GM18499 (cell line): ENCODE measurements around the gene CNIH3.

Experiments
- ATAC-seq: cut with Tn5 transposase; IDR thresholded peaks from one replicate; pipeline ENCODE4 v1.9.1; 2021; ENCODE audit warnings: moderate number of reproducible peaks; ENCODE audit not compliant: insufficient read depth, unreplicated experiment

CNIH3 gene

GRCh38 chr1:224639426-224639975 is 23.4 kb downstream of the CNIH3 start:
- no peak for ATAC-seq

GRCh38 chr1:224640018-224640417 is 23.9 kb downstream of the CNIH3 start:
- ATAC-seq, result no peak

DNA sequence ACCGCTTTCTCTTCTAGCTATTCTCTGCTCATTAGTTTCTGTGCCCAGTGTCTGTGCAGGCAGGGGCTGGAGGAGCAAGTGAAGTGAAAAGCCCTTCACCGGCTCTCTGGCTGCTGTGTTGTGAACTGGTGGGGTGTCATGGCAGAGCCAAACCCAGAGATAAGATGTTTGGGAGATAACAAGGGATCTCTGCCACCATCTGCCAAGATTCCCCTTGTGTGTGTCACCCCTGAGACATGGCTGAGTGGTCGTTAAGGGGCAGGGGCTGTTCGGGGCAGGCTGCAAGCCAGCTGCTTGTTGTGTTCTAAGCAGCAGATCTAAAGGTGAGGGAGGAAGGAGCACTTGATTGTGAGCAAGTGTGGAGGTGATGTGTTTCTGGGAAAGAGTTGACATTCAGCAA is 24.5 kb downstream of the CNIH3 start:
- ATAC-seq, result no peak

GRCh38 chr1:224641030-224641429 is 24.9 kb downstream of the CNIH3 start:
- no peak for ATAC-seq

GRCh38 chr1:224643653-224644052 is 27.5 kb downstream of the CNIH3 start:
- no peak for ATAC-seq

GRCh38 chr1:224644553-224645154 is 28.5 kb downstream of the CNIH3 start:
- no peak for ATAC-seq

DNA sequence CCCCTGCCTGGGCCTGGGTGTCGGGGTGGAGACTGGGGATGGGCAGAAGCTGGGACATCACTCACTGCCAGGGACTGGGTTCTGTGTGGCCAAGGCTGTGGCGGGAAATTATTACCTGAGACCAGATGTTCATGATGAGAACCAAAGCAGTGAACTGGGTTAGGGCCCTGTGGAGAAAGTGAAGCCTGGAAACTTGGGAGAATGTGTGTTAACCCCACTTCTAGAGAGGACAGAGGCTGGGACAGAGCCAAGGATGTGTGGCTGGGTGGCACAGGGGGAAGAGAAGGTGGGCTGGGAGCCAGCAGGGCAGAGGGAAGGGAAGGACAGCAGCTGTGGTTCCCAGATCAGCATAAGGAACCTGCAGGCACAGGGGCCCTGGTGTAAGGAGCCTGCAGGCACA is 31.3 kb downstream of the CNIH3 start:
- no peak for ATAC-seq

GRCh38 chr1:224650290-224650689 is 34.2 kb downstream of the CNIH3 start:
- no peak for ATAC-seq

GRCh38 chr1:224651188-224651587 is 35.1 kb downstream of the CNIH3 start:
- ATAC-seq, result no peak

DNA sequence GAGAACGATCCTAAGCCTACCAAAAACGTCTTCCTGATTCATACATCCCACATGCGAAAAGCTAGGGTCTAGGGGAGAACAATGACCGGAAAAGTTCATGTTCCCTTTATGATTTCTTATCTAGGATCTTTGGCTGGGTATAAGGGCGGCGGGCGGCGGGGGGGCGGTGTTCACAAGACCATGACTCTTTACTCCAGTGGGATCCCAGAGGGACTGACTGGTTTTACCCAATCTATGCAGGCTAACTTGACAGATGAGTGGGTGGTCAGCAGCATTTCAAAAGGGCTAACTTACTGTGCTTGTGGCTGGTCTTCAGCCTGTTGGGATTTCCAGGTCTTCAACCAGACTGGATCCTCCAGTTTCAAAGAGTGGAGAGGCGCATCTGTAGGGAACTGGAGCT is 40.3 kb downstream of the CNIH3 start:
- no peak for ATAC-seq

DNA sequence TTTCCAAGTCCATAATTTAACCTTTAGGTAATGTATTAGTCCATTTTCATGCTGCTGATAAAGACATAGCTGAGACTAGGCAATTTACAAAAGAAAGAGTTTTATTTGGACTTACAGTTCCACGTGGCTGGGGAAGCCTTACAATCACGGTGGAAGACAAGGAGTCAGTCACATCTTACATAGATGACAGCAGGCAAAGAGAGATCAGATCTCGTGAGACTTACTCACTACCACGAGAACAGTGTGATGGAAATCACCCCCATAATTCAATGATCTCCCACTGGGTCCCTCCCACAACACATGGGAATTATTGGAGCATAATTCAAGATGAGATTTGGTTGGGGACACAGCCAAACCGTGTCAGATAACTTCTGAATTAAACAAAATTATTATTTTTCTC is 44.0 kb downstream of the CNIH3 start:
- ATAC-seq, result no peak

DNA sequence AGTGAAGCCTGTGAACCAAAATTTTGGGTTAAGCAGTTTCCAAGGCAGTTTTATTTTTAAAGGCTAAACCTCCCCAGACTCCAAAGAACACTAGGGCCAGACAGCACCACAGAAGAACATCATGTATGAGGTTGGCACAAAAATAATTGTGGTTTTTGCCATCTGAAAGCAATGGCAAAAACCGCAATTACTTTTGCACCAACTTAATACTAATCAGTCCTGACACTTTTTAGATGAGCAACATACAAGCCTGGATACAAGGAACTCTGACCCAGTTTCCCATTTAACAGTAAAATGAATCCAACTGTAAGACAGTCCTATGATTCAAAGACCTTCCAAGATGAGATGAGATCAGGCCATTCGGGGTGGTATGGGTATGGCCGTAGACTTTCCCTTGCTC is 46.8 kb downstream of the CNIH3 start:
- no peak for ATAC-seq

DNA sequence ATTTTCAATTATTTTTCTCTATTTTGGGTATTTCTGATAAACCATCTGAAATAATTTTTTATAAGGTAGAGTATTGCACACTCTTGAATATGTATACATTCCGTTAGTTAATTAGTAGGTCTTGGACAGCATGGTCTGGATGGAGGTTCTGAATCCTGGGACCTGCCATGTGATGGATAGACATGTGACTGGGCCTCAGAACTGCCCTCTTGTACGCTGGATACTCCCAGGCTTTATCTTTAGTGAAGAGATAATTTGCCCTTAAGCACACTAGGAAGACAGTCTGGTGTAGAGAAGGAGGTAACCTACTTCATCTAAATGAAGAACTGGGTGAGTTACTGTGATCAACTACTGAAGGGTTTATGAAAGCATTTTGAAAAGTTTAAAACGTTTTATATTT is 48.9 kb downstream of the CNIH3 start:
- ATAC-seq, result no peak

GRCh38 chr1:224666078-224666477 is 50.0 kb downstream of the CNIH3 start:
- no peak for ATAC-seq

DNA sequence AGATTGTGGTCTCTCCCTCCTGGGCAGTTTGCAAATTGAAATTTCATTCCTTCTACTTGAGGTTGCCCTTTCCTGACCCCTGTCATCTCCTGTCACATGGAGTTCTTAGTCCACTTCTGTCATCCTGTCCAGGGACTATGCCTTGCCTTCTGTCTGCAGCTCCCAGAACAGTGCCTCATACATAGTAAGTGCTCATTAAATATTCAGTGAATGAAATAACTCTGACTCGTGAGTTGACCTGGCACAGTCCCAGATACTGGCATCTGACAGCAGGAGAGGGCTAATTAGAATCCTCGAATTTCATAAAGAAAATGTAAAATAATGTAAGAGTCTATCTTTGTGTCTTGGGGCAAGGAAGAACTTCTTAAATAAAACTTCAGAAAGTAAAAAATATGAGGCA is 50.8 kb downstream of the CNIH3 start:
- no peak for ATAC-seq

GRCh38 chr1:224668984-224669383 is 52.9 kb downstream of the CNIH3 start:
- no peak for ATAC-seq

- ATAC-seq, result no peak
Measured at GRCh38 chr1:224669403-224669802, 53.3 kb downstream of the CNIH3 start.

GRCh38 chr1:224670506-224670905 is 54.4 kb downstream of the CNIH3 start:
- no peak for ATAC-seq

- ATAC-seq, result no peak
Measured at GRCh38 chr1:224671076-224671475, 55.0 kb downstream of the CNIH3 start.

GRCh38 chr1:224673141-224673540 is 57.0 kb downstream of the CNIH3 start:
- no peak for ATAC-seq

DNA sequence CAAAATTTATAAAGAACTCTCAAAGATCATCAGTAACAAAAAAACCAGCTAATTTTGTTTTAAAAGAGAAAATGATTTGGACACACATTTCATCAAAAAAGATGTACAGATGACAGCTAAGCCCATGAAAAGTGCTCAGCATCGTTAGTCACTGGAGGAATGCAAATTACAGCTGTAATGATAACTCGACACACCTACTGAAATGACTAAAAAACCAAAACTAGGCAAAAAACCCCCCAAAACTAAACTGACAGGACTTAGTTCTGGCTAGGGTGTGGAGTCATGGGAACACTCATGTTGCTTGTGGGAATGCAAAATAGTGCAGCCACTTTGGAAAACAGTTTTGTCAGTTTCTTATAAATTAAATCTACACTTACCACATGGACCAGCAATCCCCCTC is 59.5 kb downstream of the CNIH3 start:
- ATAC-seq, result no peak

GRCh38 chr1:224676551-224676950 is 60.4 kb downstream of the CNIH3 start:
- ATAC-seq, result no peak

DNA sequence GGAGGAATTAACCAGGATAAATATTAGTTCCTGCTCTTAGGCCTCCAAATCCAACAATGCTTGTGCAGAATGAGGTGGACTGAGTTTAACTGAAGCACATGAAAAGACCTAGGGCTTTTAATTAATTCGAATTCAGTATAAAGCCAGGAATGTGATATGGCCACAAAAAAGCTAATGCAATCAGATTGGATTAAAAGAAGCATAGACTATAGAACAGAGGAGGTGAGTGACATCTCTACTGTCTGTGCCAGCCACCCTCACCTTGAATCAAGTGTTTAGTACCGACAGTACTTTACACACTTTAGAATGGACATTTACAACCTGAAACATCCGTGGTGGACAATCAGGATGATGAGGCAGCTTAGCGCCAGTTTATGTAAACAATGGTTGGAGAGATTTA is 62.1 kb downstream of the CNIH3 start:
- ATAC-seq, result no peak
